MM.1S (cell line): ENCODE results near the gene KCTD2.

Experiments used
- DNase-seq: peaks from one replicate; pipeline ENCODE4 v3.0.0-alpha.2; 2015
- H2AFZ ChIP-seq: fragments of 300-600 bp; sonication (generic); 2 replicates; pipeline ENCODE4 v1.6.0; 2016; ENCODE audit warnings: antibody characterized with exemption, low read length
- H3F3A ChIP-seq: fragments of 300-600 bp; sonication (generic); 2 replicates; pipeline ENCODE4 v1.6.1; 2016; ENCODE audit warnings: mild to moderate bottlenecking, antibody characterized with exemption, low read length, moderate library complexity, mixed read lengths; ENCODE audit not compliant: insufficient read depth
- H3K27ac ChIP-seq: fragments of 300-600 bp; sonication (generic); 2 replicates; pipeline ENCODE4 v1.5.1; 2016; ENCODE audit warnings: mild to moderate bottlenecking, low read length
- H3K27me3 ChIP-seq: fragments of 300-600 bp; sonication (generic); replicated peaks from 2 replicates; pipeline ENCODE4 v1.6.0; 2016; ENCODE audit warnings: low read length; ENCODE audit not compliant: insufficient read depth
- H3K36me3 ChIP-seq: fragments of 300-600 bp; sonication (generic); replicated peaks from 2 replicates; pipeline ENCODE4 v1.6.1; 2016; ENCODE audit warnings: mild to moderate bottlenecking, low read length, mixed read lengths; ENCODE audit not compliant: insufficient read depth
- H3K4me1 ChIP-seq: fragments of 300-600 bp; sonication (generic); 2 replicates; pipeline ENCODE4 v1.6.1; 2016; ENCODE audit warnings: low read length, mixed read lengths
- H3K4me2 ChIP-seq: fragments of 300-600 bp; sonication (generic); 2 replicates; pipeline ENCODE4 v1.6.0; 2016; ENCODE audit warnings: low read depth, low read length
- H3K4me3 ChIP-seq: fragments of 300-600 bp; sonication (generic); 2 replicates; pipeline ENCODE4 v1.5.1; 2016; ENCODE audit warnings: low read length, mixed read lengths
- H3K79me2 ChIP-seq: fragments of 300-600 bp; sonication (generic); 2 replicates; pipeline ENCODE4 v1.6.1; 2016; ENCODE audit warnings: mixed run types, low read length, mixed read lengths
- H3K9ac ChIP-seq: fragments of 300-600 bp; sonication (generic); 2 replicates; pipeline ENCODE4 v1.6.1; 2016; ENCODE audit warnings: low read length, mixed read lengths
- H3K9me2 ChIP-seq: fragments of 300-600 bp; sonication (generic); replicated peaks from 2 replicates; pipeline ENCODE4 v1.6.1; 2016; ENCODE audit warnings: mild to moderate bottlenecking, low read length, mixed read lengths; ENCODE audit not compliant: insufficient read depth
- H3K9me3 ChIP-seq: fragments of 300-600 bp; sonication (generic); replicated peaks from 2 replicates; pipeline ENCODE4 v1.6.1; 2016; ENCODE audit warnings: mild to moderate bottlenecking, low read length, mixed read lengths; ENCODE audit not compliant: insufficient read depth
- H4K20me1 ChIP-seq: fragments of 300-600 bp; sonication (generic); 2 replicates; pipeline ENCODE4 v1.6.1; 2016; ENCODE audit warnings: mild to moderate bottlenecking, low read length, moderate library complexity, mixed read lengths; ENCODE audit not compliant: insufficient read depth
- EZH2 ChIP-seq: fragments of 300-600 bp; sonication (generic); optimal IDR thresholded peaks from 2 replicates; pipeline ENCODE3; 2017; ENCODE audit warnings: low read depth, mild to moderate bottlenecking, antibody characterized with exemption, low read length, mixed read lengths
- EZH2phosphoT487 ChIP-seq: fragments of 300-600 bp; sonication (generic); IDR thresholded peaks from 2 replicates; pipeline ENCODE4 v1.6.1; 2018; ENCODE audit warnings: antibody characterized with exemption, low read length
- TF ChIP-seq, protein P1 (sequence below): fragments of 300-600 bp; sonication (generic); IDR thresholded peaks from 2 replicates; pipeline ENCODE4 v1.5.1; 2016; ENCODE audit warnings: antibody characterized with exemption, low read length, mixed read lengths

The KCTD2 gene

DNA sequence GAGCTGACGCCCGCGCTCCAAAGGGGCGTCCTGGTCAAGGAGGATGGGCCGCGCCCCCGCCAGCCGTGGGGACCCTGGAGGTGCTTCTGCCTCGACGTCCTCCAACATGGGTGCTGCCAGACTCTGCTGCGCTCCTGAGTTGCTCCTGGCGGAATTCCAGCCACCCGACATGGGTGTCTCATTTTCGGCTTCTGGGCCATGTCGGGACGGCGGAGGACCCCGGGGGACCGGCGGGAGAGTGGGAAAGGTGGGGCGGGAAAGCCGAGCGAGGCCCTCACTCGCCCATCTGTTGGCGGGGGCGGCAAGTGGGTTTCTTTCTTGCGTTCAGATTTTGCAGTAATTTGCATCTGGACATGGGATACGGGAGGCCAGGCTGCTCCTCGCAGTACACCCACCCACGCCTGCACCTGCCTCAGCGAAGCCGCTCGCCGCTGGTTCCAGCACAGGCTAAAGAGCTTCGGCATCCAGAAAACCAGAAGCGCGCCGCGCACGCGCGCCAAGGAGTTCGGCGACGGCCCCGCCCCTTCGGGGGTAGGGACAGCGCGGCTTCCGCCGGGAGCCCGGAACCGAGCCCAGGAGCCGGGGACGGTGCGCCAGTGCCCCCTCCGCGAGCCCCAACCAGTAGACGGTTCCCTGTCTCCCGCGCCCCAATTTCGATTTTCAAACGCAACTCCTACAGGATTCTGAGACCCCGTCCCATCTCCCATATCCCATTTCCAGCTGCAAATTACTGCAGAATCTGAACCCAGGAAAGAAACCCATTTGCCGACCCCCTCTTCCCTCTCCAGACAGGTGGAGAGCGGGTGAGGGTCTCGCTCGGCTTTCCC lies 62.6 kb downstream of the KCTD2 start, which contains the start of gene ARMC7:
TSS of gene ARMC7 (plus strand) at position 563 of the 827 bp plus-strand sequence. CDS start 320 bp downstream, outside the sequence.
- Histone ChIP-seq H3K27ac (no peak within 1 kb of the TSS), H3K79me2 (peaks cover 5% of the 10 kb centered on the region), H3K4me1 (peaks cover 11% of the 10 kb centered on the region), H3K4me2 (peak within 1 kb of the TSS; percentile 99), H4K20me1 (no peaks in the 10 kb centered on the region), H3K36me3 (no peaks in the 10 kb centered on the region), H3K4me3 (peak within 1 kb of the TSS; percentile 75), H3K9me3 (no peaks in the 10 kb centered on the region), H3K9ac (peak within 1 kb of the TSS; percentile 72), H3K27me3 (no peaks in the 10 kb centered on the region), H2AFZ (peak within 1 kb of the TSS; percentile 98), H3F3A (no peaks in the 10 kb centered on the region), H3K9me2 (no peaks in the 10 kb centered on the region)
- peak; percentile 92 for DNase-seq
- TF ChIP-seq EZH2 (no peak), EZH2phosphoT487 (no peak)
- TF ChIP-seq, protein P1, sequence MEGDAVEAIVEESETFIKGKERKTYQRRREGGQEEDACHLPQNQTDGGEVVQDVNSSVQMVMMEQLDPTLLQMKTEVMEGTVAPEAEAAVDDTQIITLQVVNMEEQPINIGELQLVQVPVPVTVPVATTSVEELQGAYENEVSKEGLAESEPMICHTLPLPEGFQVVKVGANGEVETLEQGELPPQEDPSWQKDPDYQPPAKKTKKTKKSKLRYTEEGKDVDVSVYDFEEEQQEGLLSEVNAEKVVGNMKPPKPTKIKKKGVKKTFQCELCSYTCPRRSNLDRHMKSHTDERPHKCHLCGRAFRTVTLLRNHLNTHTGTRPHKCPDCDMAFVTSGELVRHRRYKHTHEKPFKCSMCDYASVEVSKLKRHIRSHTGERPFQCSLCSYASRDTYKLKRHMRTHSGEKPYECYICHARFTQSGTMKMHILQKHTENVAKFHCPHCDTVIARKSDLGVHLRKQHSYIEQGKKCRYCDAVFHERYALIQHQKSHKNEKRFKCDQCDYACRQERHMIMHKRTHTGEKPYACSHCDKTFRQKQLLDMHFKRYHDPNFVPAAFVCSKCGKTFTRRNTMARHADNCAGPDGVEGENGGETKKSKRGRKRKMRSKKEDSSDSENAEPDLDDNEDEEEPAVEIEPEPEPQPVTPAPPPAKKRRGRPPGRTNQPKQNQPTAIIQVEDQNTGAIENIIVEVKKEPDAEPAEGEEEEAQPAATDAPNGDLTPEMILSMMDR: no peak

DNA sequence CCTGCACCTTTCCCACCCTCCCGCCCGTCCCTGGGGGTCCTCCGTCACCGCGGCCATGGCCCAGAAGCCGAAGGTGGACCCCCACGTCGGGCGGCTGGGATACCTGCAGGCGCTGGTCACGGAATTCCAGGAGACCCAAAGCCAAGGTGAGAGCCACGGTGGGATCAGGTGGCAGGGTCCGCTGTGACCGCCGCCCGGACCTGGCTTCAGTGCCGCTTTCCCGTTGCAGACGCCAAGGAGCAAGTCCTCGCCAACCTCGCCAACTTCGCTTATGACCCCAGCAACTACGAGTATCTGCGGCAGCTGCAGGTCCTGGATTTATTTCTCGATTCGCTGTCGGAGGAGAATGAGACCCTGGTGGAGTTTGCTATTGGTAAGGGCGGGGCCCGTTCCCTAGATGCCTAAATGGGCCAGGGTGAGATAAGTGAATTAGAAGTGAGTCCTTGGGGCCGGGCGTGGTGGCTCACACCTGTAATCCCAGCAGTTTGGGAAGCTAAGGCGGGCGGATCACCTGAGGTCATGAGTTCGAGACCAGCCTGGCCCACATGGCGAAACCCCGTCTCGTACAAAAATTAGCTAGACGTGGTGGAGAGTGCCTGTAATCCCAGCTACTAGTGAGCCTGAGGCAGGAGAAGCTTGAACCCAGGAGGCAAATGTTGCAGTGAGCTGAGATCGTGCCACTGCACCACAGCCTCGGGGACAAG lies 63.4 kb downstream of the KCTD2 start:
- peak overlapping the region; percentile 98 for H2AFZ ChIP-seq
- H3K27me3 ChIP-seq: no peaks in the 10 kb centered on the region
- H3K4me2 ChIP-seq: peak overlapping the region; percentile 99
- H3K4me3 ChIP-seq: peak overlapping the region; percentile 75
- H3K79me2 ChIP-seq: peaks cover 5% of the 10 kb centered on the region
- no peak for DNase-seq
- peaks cover 14% of the 10 kb centered on the region for H3K4me1 ChIP-seq
- H3K9me2 ChIP-seq: no peaks in the 10 kb centered on the region
- H4K20me1 ChIP-seq: no peaks in the 10 kb centered on the region
- H3F3A ChIP-seq: no peaks in the 10 kb centered on the region
- H3K36me3 ChIP-seq: no peaks in the 10 kb centered on the region
- H3K9me3 ChIP-seq: no peaks in the 10 kb centered on the region
- no peak overlapping the region for H3K27ac ChIP-seq
- TF ChIP-seq, protein P1: no peak
- no peak for TF ChIP-seq EZH2
- TF ChIP-seq EZH2phosphoT487: no peak
- H3K9ac ChIP-seq: peak overlapping the region; percentile 72; the same call in 1 of the 2 replicates

DNA sequence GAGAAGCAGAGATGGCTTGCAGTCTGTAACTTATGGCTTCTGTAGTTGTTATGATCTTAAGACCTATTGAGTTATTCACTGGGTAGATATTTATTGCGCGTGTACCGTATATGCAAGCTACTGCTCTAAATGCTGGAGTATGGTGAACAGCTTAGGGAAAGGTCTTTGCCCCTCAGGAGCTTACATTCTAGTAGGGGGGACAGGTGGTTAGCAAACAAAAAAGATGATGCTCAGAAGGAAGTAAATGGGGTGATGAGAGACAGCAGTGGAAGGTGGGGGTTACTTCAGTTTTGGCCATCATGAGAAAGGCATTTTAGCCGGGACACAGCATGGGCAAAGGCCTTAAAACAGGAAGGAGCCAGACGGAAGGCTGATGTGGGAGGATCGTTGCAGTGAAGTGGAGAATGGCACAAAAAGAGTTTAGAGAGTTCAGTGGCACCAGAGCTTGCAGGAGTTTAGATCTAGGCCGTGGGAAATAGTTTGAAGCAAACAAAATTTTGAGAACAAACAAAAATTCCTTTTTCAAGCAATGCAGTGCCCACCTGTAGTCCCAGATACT lies 64.8 kb downstream of the KCTD2 start:
- H3K79me2 ChIP-seq: peaks cover 5% of the 10 kb centered on the region
- no peaks in the 10 kb centered on the region for H3K9me2 ChIP-seq
- TF ChIP-seq EZH2phosphoT487: no peak
- TF ChIP-seq EZH2: no peak
- TF ChIP-seq, protein P1: no peak
- H3K9ac ChIP-seq: no peak overlapping the region
- no peaks in the 10 kb centered on the region for H3K27me3 ChIP-seq
- no peak overlapping the region for H3K4me3 ChIP-seq
- no peak overlapping the region for H3K27ac ChIP-seq
- DNase-seq: no peak
- no peaks in the 10 kb centered on the region for H4K20me1 ChIP-seq
- H3K36me3 ChIP-seq: no peaks in the 10 kb centered on the region
- no peak overlapping the region for H2AFZ ChIP-seq
- H3K4me2 ChIP-seq: no peak overlapping the region
- no peaks in the 10 kb centered on the region for H3K9me3 ChIP-seq
- no peaks in the 10 kb centered on the region for H3F3A ChIP-seq
- H3K4me1 ChIP-seq: peaks cover 14% of the 10 kb centered on the region
